Anterior cingulate cortex (tissue), 58 donors: Measurements from ENCODE around the gene PPARD.
"Not testable (repeated sequence)": the region's sequence is repeated elsewhere in the genome, so short reads cannot be mapped to it uniquely, and the experiment has no call there.

Experiments used
- DNase-seq, 58 donors: peaks; one replicate each; lab custom pipeline; 2025; lab: John Stamatoyannopoulos, UW

Gene PPARD

GRCh38 chr6:35372633-35373032, 30.3 kb downstream of the PPARD start:
- no peak for DNase-seq

GRCh38 chr6:35376281-35376680, 33.9 kb downstream of the PPARD start:
- no peak for DNase-seq

- no peak for DNase-seq
These were observed 34.6 kb downstream of the PPARD start for GRCh38 chr6:35377002-35377401.

- DNase-seq, result peak in 1 of 58 donors; percentile 42
These were observed 35.9 kb downstream of the PPARD start for GRCh38 chr6:35378261-35378660.

GRCh38 chr6:35381132-35381531, 38.8 kb downstream of the PPARD start:
- DNase-seq, result no peak

- peak in 17 of 58 donors; percentile 5 to 54 (median 19) for DNase-seq
These were observed 39.7 kb downstream of the PPARD start for GRCh38 chr6:35382015-35382414.

- no peak for DNase-seq
These were observed 43.3 kb downstream of the PPARD start for GRCh38 chr6:35385457-35386202.

- DNase-seq, result no peak
These were observed 44.6 kb downstream of the PPARD start for GRCh38 chr6:35386989-35387388.

- no peak for DNase-seq
These were observed 45.7 kb downstream of the PPARD start for GRCh38 chr6:35388030-35388429.

- no peak for DNase-seq
These were observed 46.5 kb downstream of the PPARD start for GRCh38 chr6:35388772-35389352.

- DNase-seq, result not testable (repeated sequence)
These were observed 47.0 kb downstream of the PPARD start for GRCh38 chr6:35389386-35389785.

- no peak for DNase-seq
These were observed 49.0 kb downstream of the PPARD start for GRCh38 chr6:35391240-35391968.

- DNase-seq, result peak in 1 of 58 donors; percentile 45
These were observed 49.8 kb downstream of the PPARD start for GRCh38 chr6:35392111-35392702.

GRCh38 chr6:35392773-35393672, 50.7 kb downstream of the PPARD start:
- no peak for DNase-seq

GRCh38 chr6:35396991-35397390, 54.6 kb downstream of the PPARD start:
- DNase-seq, result no peak

GRCh38 chr6:35397806-35398418, 55.6 kb downstream of the PPARD start:
- DNase-seq, result no peak

GRCh38 chr6:35398526-35398925, 56.2 kb downstream of the PPARD start:
- no peak for DNase-seq

- no peak for DNase-seq
These were observed 57.8 kb downstream of the PPARD start for GRCh38 chr6:35400111-35400510.

- DNase-seq, result no peak
These were observed 58.5 kb downstream of the PPARD start for GRCh38 chr6:35400901-35401311.

GRCh38 chr6:35401514-35401913, 59.2 kb downstream of the PPARD start:
- no peak for DNase-seq
